SW480 (cell line): ENCODE results near the gene NR5A2.

Experiments used
- DNase-seq: peaks from one replicate; pipeline ENCODE4 v3.0.0-alpha.2; 2016; ENCODE audit warnings: low spot score

NR5A2 gene

DNA sequence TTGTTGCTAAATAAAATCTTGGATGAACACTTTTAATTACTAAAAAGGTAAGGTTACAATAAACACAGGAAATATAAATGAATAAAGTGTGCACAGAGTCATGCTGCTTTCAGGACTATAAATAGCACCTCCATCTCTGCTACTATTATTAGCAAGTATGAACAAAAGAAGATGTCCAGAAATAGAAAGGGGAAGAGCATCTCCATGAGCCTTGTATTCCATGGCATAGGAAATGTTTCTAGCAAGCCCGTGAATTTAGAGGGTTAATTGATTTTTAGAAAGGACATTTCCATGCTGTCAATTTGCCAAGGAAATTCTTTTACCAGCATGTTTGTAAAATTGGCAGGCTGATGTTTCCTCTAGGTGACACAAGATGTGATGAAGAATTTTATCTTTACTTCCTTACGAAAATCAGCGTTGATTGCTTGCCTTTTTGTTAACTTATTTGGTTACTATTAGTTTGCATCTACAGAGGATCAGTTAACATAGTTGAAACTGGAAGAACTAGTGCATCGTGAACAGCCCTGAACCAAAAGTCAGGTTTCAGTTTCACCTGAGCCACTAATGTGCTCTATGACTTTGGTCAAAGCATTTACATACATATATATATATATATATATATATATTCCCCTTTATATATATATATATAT is 45.3 kb downstream of the NR5A2 start:
- no peak for DNase-seq

DNA sequence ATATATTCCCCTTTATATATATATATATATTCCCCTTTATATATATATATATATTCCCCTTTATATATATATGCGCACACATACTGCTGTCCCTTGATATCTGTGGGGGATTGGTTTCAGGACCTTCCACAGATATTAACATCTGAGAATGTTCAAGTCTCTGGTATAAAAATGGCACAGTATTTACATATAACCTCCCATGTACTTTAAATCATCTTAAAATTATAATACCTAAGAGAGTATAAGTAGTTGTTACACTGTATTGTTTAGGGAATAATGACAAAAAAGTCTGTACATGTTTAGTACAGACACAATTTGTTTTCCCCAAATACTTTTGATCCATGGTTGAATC is 45.8 kb downstream of the NR5A2 start:
- DNase-seq, result no peak

DNA sequence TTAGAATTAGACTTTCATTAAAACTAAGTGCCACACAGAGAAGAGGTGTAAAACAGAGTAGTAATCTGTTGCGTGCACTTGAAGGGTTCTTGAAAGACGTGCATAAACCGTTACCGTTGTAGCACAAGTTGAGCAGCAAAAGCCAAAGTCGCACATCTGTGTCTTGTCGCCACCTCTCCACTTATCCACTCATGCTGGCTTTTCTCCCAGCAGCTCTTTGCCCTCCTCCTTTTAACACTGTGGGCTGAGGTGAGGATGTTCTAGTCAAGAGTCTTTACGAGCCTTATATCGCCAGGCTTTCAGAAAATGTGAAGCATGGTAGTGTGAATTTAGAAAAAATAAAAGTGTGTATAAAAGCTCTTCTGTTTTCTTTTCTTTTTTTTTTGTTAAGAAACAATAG is 48.0 kb downstream of the NR5A2 start:
- no peak for DNase-seq

DNA sequence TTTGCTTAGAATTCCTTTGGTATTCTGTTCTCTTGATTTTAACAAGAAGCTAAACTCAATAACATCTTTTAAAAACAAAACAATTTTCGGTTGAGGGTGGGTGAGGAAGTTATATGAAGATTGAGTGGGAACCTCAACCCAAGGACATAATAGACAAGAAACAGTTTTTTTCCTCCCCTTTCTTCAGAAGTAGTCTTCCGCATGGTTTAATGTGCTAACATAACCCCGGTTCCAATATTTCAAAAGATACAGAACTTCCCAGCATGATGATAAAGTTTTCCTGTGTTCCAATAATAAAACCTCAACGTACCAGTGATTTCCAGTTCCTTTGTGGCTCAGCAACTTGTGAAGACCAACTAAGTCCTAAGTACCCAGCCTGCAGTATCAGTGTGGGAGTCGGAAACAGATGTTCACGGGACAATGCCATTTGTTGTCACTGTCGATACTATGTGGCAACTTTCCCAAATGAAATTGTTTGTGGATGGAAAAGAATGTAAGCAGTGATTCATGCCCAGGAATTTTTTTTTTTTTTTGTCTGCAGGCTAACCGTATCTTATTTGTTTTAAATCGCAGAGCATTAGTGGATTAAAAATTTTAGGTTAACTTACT is 48.5 kb downstream of the NR5A2 start:
- peak; percentile 78 for DNase-seq

DNA sequence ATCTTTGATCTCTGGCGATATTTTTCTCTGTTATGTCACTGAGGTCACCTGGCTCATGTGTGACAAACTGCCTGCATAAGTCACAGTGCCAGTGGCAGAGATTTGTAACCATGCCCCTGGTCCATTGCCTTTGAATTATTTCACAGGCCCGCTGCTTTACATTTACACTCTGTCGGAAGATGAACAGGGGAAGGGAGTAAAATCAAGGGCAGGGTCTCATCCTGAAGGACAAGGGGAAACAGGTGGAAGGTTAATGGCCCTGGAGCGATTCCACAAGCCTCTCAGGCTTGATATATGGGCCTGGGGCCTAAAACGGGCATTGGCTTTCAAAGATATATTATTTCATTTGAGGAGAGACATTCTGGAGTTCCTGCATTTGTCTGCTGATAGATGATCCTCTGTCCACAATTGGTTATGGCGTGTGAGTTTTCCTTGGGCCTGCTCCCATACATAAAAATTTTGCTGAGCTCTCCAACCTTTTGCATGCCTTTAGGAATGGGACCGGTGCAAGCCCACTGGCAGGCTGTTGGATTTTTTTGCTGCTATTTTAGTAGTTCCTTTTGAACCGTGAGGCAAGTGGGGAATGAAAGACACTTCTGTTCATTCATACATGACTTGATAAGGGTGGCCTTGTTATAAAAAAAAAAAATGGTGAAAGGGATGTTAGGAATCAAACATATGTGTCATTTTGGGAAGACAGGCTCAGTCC is 51.9 kb downstream of the NR5A2 start:
- no peak for DNase-seq

DNA sequence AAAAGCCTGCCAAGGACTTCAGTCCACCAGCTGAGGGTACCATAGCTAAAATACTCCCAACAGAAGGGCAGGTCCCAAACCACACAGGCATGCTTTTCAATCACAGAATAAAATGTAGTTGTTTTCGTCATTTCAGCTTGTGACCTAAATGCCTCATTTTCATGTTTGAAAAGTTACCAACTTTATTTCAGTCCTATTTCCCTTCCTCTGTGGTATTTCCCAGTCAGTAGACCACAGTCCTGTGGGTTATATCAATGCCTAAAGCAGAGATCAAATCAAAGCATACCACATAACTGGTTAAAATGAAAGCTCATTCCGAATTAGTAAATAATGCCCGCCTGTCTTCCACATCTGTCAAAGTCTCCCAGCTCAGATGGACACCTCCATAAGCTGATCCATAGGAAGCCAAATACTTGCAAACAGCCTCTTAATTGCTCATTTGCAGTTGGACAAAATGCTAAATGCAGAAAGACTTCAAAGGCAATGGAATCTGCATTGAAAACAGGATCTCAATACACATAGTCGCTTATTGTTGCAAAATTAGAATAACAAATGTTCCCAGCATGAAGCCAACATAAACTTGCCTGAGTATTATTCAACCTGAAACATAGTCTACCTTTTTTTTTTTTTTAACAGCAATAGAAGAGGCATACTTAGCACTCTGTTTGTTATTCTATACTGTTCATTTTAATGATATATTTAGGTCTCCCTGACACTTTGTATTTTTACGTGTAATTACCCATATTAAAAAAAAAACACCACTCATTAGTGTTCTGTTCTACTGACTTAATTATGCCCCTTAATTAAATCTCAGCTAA is 53.9 kb downstream of the NR5A2 start:
- no peak for DNase-seq

DNA sequence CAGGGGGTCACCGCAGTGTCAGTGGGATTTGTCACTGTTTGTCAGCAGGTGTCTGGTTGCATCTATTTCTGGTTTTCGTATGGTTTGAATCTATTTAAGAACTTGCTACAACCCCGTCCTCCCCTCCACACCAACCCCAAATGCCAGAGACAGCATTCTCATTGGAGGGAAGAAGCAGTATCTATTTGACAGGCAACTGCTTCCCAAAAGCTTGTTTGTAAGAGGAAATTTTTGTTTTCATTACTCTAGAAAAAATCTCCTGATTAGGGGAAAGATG is 54.4 kb downstream of the NR5A2 start:
- no peak for DNase-seq

DNA sequence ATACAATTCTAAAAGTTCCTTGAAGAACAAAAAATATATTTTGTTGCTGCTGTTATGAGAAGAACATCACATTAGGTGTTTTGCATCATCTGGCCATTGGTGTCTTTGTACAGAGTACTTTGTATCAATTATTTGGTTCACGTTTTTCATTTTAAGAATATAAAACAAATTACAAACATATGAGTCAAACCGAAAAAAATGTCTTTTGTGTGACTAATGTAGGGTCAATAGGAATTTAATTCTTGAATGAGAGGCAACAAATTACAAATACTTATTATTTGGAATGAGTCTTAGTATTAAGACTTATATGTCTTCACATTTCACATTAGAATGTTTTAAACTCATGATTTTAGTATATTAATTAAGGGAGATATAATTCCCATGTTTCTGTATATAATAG is 54.8 kb downstream of the NR5A2 start:
- DNase-seq, result no peak

DNA sequence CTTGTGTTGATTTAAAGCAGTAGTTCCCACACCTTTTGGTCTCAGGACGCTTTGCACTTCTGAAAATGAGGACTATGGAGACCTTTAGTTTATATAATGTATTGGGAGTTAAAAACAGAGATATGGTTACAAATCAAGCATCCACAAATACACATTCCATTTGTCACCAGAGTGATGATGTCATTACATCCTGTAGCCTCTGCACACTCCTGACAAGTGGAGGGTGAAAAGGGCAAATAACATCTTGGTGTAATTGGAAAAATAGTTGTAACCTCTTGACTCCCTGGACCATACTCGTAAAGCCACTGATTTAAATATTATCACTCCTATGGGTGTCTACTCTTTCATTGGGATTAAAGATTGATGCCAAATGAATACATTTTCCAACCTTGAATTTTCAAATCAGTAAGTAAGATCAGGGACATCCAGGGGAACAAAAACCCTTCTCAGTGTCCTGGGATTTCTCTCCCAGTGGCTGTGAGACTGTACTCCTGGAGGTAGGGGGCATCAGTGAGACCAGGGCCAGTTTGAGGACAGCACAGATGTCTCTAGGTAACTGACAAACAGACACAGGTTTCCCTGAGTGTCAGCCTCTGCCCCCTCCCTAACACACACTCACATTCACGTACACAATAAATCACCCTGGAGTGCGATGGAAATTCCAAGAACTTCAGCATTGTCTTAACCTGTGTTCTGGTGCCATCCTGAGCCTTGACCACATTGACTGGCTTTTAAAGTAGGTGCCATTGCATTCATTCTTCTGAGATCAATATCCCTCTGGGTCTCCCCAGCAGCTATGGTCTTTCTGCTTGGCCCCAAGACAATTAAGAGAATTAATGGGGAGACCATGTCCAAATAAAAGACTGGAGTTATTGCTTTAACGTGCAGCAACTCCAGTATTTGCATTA is 63.0 kb downstream of the NR5A2 start:
- no peak for DNase-seq

DNA sequence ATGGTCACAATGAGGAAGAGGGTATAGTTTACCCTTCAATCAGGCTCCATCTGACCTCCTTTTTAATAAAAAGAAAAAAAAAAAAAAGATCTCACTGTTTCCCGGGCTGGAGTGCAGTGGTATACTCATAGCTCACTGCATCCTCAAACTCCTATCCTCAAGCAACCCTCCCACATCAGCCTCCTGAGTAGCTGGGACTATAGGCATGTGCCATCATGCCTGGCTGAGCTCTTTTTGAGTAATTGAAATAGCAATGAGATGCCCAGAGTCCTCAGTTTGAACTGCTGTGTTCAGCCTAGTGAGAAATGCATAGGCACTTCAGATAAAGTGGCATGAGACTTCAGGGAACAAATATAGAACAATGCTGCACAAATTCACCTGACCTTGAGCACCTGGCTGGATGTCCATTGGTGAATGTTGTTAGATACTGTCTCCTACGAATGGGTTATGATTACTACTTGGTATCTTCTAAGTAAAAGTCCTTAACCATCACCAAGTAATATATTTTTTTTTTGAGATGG is 67.6 kb downstream of the NR5A2 start:
- no peak for DNase-seq

DNA sequence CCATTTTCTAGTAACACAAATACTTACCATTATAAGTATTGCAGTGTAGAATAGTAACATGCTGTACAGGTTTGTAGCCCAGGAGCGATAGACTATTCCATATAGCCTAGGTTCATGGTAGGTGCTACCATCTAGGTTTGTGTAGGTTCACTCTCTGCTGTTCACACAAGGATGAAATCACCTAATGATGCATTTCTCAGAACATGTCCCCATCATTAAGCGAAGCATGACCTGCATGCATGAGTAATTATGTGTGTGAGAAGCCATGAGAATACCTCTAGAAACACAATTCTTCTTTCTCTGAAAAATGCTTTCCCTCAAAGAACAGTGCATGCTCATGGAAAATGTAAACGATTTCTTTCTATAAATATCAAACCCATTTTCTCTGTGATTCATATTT is 69.3 kb downstream of the NR5A2 start:
- DNase-seq, result no peak

DNA sequence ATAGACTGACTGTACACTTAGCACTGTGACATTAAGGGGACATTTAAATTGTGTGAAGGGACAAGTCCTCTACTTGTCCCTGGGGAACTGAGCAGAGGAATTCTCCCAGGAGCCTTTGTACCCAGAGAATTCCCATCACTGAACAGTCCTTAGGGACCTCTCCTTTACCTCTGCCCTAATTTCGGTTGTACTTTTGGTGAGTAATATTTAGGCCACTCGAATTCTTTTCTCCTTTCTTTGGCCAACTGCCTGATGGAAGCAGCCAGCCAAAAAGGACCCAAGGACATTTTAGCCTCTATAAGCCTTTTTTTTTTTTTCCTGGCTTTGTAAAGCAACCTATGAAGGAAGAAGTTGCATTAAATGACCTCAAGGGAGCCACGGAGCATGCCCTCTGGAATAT is 71.5 kb downstream of the NR5A2 start:
- no peak for DNase-seq

DNA sequence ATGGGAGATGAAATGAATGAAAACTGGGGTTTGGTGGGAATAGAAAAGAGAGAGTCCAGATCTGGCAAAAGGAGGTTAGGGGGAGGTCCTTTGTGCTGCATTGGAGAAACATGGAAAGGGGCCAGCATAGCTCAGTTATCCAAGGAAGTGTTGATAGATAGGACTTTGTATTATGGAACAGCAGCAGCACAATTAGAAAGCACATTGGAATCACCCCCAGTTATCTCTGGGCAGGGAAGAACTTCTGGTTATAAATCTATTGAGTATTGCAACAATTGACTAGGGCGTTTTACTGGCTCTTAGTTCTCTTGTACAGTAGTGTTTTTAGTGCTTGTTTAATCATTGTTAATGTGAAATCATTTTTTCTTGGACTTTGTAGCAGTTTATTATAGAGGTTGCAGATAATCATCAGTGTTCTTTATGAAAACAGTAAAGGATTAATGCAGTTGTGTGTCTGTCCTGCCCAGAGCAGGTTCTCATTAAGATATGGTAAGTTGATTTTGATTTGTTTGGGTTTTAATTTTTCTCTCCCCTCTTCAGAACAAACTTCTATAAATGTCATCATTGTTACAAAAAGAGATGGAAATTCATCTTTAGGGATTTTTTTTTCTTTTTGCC is 76.6 kb downstream of the NR5A2 start:
- no peak for DNase-seq

DNA sequence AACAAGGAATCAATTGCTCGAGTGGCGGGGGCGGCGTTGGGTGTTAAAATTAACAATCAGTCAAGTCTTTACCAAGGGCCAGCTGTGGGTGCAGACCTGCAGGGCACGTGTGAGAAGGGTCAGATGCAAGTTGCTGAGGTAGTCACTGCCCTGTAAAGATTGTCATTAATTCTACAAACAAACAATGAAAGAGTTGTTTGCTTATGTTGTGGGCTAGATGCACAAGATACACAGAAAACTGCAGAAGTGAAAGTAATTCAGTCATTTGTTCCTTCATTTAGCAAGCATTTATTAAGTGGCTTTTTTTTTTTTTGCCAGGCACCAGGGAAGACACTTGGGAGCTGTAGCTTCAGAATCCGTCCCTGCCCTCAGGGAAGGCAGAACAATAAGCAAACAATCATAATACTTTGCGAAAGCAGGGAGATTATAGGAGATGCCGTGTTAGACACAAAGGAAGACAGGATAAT is 79.5 kb downstream of the NR5A2 start:
- DNase-seq, result no peak

DNA sequence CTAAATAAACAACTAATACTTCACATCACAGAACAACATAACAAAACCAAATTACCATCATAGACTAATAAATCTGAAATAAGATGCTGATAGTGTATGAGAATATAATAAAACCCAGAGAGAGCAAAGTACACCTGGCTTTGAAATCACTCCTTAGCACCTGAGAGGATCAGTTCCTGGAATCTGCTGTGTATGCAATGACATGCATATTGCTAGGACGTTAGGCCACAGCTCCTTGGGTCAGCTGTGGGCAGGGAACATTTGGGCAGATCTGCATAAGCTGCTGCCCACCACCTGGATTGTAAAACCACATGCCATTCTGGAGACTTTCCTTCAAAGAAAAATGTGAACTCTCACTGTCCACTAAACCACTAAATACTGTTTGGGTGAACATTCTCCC is 81.1 kb downstream of the NR5A2 start:
- DNase-seq, result no peak

DNA sequence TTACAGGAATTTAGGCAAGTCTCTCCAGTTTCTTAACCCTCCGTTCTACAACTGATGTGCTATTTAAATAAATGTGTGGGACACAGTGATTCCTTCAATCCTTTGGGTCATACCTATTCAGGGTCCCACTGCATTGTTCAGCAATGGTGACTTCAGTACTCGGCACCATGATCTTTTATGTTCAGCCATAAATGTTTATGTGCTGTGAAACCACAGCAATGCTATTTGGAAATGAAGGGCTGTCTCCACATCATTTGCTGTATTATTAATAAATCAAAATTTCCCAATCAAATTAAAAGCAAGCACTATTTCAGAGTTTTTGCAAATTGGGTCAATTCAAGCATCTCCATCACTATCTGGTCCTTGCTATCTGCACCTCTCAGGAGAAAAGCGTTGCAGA is 84.8 kb downstream of the NR5A2 start:
- no peak for DNase-seq

DNA sequence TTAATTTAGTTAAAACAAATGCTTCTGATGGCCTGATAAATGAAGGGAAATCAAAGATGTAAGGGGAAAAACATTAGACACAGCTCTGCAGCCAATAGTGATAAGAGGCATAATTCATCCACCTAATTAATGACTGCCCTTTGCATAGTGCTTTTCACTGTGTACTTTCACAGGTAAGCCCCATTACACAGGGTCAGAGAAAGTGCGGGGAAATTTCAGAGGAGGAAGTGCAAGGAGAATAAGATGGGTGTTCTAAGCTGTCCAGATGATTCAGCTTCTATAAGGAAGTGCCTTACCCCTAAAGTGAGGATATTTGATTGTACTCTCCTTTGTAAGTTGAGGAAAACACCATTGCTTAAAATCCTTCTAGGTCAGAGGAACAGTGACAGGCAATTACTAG is 88.0 kb downstream of the NR5A2 start:
- DNase-seq, result no peak

DNA sequence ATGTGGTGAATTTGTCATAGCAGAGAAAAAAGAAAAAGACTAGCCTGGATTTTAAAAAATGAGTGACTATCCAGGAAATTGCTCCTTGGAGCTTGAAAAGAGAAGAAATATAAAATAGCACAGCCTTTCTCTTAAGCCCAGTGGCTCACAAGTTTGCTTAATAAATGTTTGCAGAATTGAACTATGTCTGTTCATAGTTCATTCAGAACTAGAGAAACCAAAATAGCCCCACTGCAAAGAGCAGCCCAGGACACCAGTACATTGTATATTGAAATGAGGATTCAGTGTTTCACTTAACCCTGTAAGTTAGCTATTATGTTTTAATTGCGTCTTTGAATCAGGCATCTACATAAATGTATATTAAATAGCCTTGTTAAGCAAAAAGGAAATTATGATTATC is 88.8 kb downstream of the NR5A2 start:
- DNase-seq, result no peak

DNA sequence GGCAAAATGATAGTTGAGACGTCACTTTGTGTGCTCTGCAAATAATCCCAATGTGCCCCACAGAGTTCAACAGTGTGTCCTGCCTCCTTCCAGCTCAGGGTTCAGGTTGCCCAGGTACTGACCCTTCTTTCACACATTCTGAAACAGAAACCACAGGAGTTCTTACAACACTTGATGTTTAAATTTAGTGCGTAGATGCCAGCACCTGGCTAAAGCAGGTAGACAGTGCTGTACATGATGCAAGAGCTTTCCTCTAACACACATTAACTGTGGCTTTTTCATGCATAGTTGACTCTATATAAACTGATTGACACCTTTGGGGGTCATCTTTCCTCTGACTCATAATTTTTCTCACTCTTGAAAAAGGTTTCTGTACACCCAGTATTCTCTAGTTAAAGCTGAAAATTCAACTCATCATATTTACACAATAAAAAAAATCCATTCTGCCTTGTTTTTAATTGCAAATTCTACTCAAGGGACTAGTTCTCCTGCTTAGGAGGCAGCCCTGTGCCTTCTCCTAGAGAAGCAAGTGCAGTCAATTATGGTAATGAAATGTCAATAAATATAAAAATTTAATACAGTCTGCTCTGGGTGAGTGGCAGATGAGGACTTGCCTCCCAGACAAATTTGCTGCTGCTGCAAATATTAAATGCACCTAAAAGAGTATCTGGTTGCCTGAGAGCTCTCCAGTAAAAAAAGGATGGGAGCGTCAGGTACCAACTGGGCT is 91.4 kb downstream of the NR5A2 start:
- no peak for DNase-seq

DNA sequence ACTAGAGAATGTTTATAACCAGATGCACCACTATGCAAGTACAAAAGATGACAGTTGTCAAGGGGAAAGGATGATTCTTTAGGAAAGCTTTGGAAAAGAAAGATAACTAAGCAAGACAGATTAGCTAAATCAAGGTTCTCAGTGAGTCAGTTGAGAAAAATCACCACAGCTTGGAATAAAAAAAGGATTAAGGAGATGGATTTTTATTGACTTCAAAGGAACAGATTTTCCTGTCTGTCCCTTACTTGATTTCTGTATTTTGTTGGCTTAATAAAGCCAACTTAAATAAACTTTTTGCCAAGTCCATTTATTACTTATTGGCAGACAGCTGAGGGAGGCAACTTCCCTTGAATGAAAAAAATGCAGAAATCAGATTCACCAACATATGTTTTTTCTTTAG is 93.9 kb downstream of the NR5A2 start:
- no peak for DNase-seq

DNA sequence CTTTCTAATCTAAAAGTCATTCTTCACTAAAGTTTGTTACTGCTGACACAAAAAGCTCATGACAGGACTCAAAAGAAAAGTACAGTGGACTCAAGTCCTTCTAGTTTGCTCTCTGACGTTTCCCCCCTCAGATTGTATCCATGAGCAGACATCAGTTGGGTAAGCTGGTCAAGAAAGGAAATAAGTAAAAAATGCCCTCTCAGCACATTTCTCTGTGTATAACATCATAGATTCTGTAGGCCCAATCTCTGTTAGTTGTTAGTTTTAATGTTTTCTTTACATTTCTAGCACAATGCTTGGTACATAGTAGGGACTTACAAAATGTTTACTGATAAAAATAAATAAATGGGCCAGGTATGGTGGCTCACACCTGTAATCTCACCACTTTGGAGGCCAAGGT is 96.8 kb downstream of the NR5A2 start:
- no peak for DNase-seq
